HG02571 (cell line): Measurements from ENCODE around the gene M1AP.
A peak's percentile ranks its signal among the peaks of the same experiment; 100 is the strongest.
"Not testable (repeated sequence)": the region's sequence is repeated elsewhere in the genome, so short reads cannot be mapped to it uniquely, and the experiment has no call there.

Source experiments
- ATAC-seq: cut with Tn5 transposase; IDR thresholded peaks from one replicate; pipeline ENCODE4 v1.9.1; 2021; ENCODE audit warnings: mild to moderate bottlenecking, moderate library complexity; ENCODE audit not compliant: unreplicated experiment

Gene M1AP

GRCh38 chr2:74653985-74654882 lies 6.1 kb upstream of the M1AP start, which contains the start of gene SEMA4F:
SEMA4F (plus strand) TSS chr2:74654247; CDS start chr2:74654377, 130 bp downstream.
- peak; percentile 100 for ATAC-seq

- peak; percentile 13 for ATAC-seq
Observed at GRCh38 chr2:74653589-74653984, 5.5 kb upstream of the M1AP start.

- no peak for ATAC-seq
Observed at GRCh38 chr2:74646834-74647482, 1.2 kb downstream of the M1AP start.

GRCh38 chr2:74646201-74646600 lies 1.9 kb downstream of the M1AP start:
- no peak for ATAC-seq

GRCh38 chr2:74645344-74645743 lies 2.8 kb downstream of the M1AP start:
- ATAC-seq: no peak

- no peak for ATAC-seq
Observed at GRCh38 chr2:74639550-74639949, 8.6 kb downstream of the M1AP start.

GRCh38 chr2:74632939-74633312 lies 15.2 kb downstream of the M1AP start:
- no peak for ATAC-seq

- ATAC-seq: no peak
Observed at GRCh38 chr2:74632209-74632938, 15.8 kb downstream of the M1AP start.

GRCh38 chr2:74630454-74630853 lies 17.7 kb downstream of the M1AP start:
- not testable (repeated sequence) for ATAC-seq

GRCh38 chr2:74628538-74629105 lies 19.5 kb downstream of the M1AP start:
- no peak for ATAC-seq

GRCh38 chr2:74625658-74626425 lies 22.3 kb downstream of the M1AP start:
- no peak for ATAC-seq

- no peak for ATAC-seq
Observed at GRCh38 chr2:74620671-74621070, 27.5 kb downstream of the M1AP start.

- ATAC-seq: no peak
Observed at GRCh38 chr2:74619651-74620297, 28.4 kb downstream of the M1AP start.

- ATAC-seq: no peak
Observed at GRCh38 chr2:74618410-74619083, 29.6 kb downstream of the M1AP start.

GRCh38 chr2:74617122-74617521 lies 31.0 kb downstream of the M1AP start:
- no peak for ATAC-seq

- no peak for ATAC-seq
Observed at GRCh38 chr2:74606927-74607326, 41.2 kb downstream of the M1AP start.

- no peak for ATAC-seq
Observed at GRCh38 chr2:74603282-74604000, 44.7 kb downstream of the M1AP start.

GRCh38 chr2:74602586-74603281 lies 45.4 kb downstream of the M1AP start:
- ATAC-seq: no peak
